ENCODE data around the gene TENT5C.

- TF ChIP-seq CTCF (IDR thresholded peaks at IDR 0.05): no peak
- no peak for TF ChIP-seq POLR2A (IDR thresholded peaks at IDR 0.05)
Observed at GRCh38 chr1:117556976-117557375, 48.9 kb upstream of the TENT5C start.
